Neural progenitor cell (in vitro differentiated cells): ENCODE data around the gene IGF2. TPM values are rescaled to one million over a fixed set of nuclear protein-coding genes. Genes with fewer than 3 reads are reported as not detected.

Source experiments
- DNase-seq: peaks from one replicate; pipeline ENCODE4 v3.0.0-alpha.2; 2016; ENCODE audit warnings: low spot score
- H2AFZ ChIP-seq: fragments of 200-600 bp; sonication (generic); replicated peaks from 2 replicates; pipeline ENCODE4 v1.6.1; 2016; ENCODE audit warnings: antibody characterized with exemption
- H3F3A ChIP-seq: fragments of 200-600 bp; sonication (generic); 2 replicates; pipeline ENCODE4 v1.6.1; 2016; ENCODE audit warnings: antibody characterized with exemption, low read depth
- H3K27ac ChIP-seq: fragments of 200-600 bp; sonication (generic); 2 replicates; pipeline ENCODE4 v1.5.1; 2016; ENCODE audit warnings: mild to moderate bottlenecking
- H3K27me3 ChIP-seq: fragments of 200-600 bp; sonication (generic); 2 replicates; pipeline ENCODE4 v1.6.1; 2016; ENCODE audit warnings: mild to moderate bottlenecking, moderate library complexity
- H3K36me3 ChIP-seq: fragments of 200-600 bp; sonication (generic); 2 replicates; pipeline ENCODE4 v1.5.1; 2016
- H3K4me1 ChIP-seq: fragments of 200-600 bp; sonication (generic); 2 replicates; pipeline ENCODE4 v1.6.1; 2016; ENCODE audit warnings: mixed run types
- H3K4me2 ChIP-seq: fragments of 200-600 bp; sonication (generic); 2 replicates; pipeline ENCODE4 v1.6.1; 2016
- H3K4me3 ChIP-seq: fragments of 200-600 bp; sonication (generic); 2 replicates; pipeline ENCODE4 v1.5.1; 2016
- H3K79me2 ChIP-seq: fragments of 200-600 bp; sonication (generic); 2 replicates; pipeline ENCODE4 v1.6.1; 2016; ENCODE audit warnings: low read depth
- H3K9ac ChIP-seq: fragments of 200-600 bp; sonication (generic); 2 replicates; pipeline ENCODE4 v1.6.1; 2016
- H3K9me3 ChIP-seq: fragments of 200-600 bp; sonication (generic); 2 replicates; pipeline ENCODE4 v1.5.1; 2016; ENCODE audit warnings: low read depth
- H4K20me1 ChIP-seq: fragments of 200-600 bp; sonication (generic); 2 replicates; pipeline ENCODE4 v1.6.1; 2016; ENCODE audit warnings: low read depth
- H3K27ac Mint-ChIP-seq: 3 replicates; pipeline ENCODE4 v1.8.0; 2021; ENCODE audit warnings: mixed read lengths
- H3K27me3 Mint-ChIP-seq: 2 replicates; pipeline ENCODE4 v1.8.0; 2022; ENCODE audit warnings: low read depth, mild to moderate bottlenecking, inconsistent platforms, moderate library complexity, mixed read lengths; ENCODE audit not compliant: insufficient read depth
- H3K36me3 Mint-ChIP-seq: 3 replicates; pipeline ENCODE4 v1.8.0; 2021; ENCODE audit warnings: mixed read lengths
- H3K4me1 Mint-ChIP-seq: 3 replicates; pipeline ENCODE4 v1.8.0; 2021; ENCODE audit warnings: mixed read lengths
- H3K4me3 Mint-ChIP-seq: 3 replicates; pipeline ENCODE4 v1.8.0; 2021; ENCODE audit warnings: mild to moderate bottlenecking, moderate library complexity, mixed read lengths
- H3K9me3 Mint-ChIP-seq: 3 replicates; pipeline ENCODE4 v1.8.0; 2020; ENCODE audit warnings: mixed read lengths
- EZH2 ChIP-seq: fragments of 200-600 bp; sonication (generic); IDR thresholded peaks from 2 replicates; pipeline ENCODE4 v1.6.1; 2017; ENCODE audit warnings: antibody characterized with exemption, mild to moderate bottlenecking, moderate library complexity
- EZH2phosphoT487 ChIP-seq: fragments of 200-600 bp; sonication (generic); IDR thresholded peaks from 2 replicates; pipeline ENCODE4 v1.6.1; 2017; ENCODE audit warnings: antibody characterized with exemption
- total RNA-seq: library from RNA; depleted of rRNA; stranded (reverse); fragments of >200 nt; gene quantifications from 2 replicates; pipeline ENCODE4 v1.2.3, GENCODE V29; 2015; ENCODE audit warnings: low replicate concordance
- TF ChIP-seq, protein P1 (sequence below): fragments of 200-600 bp; sonication (generic); IDR thresholded peaks from 2 replicates; pipeline ENCODE4 v1.5.1; 2017; ENCODE audit warnings: antibody characterized with exemption, mild to moderate bottlenecking

Gene IGF2
- total RNA-seq, 1 donor from 2014 or later: 0.45 TPM

DNA sequence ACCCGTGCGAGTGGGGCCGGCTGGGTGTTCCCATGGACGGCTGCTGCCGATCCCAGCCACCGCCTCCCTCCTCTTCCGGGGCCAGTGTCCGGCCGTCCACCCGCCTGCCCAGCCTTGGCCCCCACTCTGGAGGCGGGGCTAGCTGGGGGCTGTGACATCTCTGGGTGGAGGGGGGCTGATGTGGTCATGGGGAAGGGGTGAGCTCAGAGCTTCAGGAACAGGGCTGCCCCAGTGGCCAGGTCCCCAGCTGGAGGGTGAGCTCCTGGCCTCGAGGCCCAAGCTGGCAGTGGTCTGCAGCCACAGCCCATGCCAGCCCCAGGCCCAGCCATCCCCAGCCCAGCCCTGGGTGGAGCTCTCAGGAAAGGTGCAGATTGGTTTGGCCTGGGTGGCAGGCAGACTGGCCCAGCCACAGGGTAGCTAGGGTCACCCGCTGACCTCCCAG lies 19.1 kb upstream of the IGF2 start:
- peaks cover 4% of the 10 kb centered on the region for H3K27me3 Mint-ChIP-seq
- no peaks in the 10 kb centered on the region for H3K9me3 ChIP-seq
- no peak overlapping the region for H2AFZ ChIP-seq

DNA sequence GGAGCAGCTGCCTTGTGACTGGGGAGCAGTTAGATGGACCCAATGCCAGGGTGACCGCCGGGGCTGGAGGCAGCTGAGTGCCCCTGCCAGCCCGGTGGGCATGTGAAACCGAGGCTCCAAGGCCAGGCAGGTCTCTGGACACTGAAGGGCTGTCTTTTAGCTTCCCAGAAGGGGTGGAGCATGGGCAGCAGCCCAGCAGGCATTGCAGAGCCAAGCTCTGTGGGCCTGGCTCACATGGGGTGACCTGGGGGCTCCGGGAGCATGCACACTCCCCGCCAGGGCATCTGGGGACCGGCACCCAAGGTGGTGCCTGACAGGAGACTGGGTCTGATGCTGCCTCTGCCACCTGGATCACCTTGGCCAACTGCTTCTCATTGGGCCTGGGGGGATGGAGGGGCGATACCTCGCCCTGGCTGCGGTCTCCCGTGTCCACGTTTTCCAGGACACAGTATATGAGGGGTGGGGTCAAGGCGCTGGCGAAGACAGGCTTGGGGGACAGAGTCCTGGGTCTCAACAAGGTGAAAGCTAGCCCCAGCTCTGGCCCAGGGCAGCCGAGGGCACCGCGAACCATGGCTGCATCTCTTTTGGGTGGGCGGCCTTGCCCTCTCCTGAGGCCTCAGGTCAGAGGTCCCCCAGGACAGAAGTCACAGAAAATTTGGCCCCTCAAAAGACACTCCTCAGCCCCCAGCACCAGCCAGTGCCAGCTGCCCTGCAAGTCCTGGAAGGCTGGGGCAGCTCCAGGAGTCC lies 18.3 kb upstream of the IGF2 start:
- no peaks in the 10 kb centered on the region for H3K9me3 Mint-ChIP-seq
- H2AFZ ChIP-seq: no peak overlapping the region

More for the DNA sequence above, 19.1 kb upstream of the IGF2 start:
- Histone ChIP-seq H3K36me3 (no peaks in the 10 kb centered on the region), H3K4me2 (no peak overlapping the region), H3K27ac (no peak overlapping the region), H3K79me2 (no peaks in the 10 kb centered on the region), H4K20me1 (no peaks in the 10 kb centered on the region), H3K27me3 (no peaks in the 10 kb centered on the region), H3K9ac (no peak overlapping the region), H3F3A (no peaks in the 10 kb centered on the region), H3K4me1 (no peaks in the 10 kb centered on the region), H3K4me3 (no peak overlapping the region)
- no peaks in the 10 kb centered on the region for H3K9me3 Mint-ChIP-seq
- H3K36me3 Mint-ChIP-seq: no peaks in the 10 kb centered on the region
- H3K4me1 Mint-ChIP-seq: no peaks in the 10 kb centered on the region
- DNase-seq: no peak
- H3K27ac Mint-ChIP-seq: no peak overlapping the region
- TF ChIP-seq EZH2phosphoT487 (no peak), EZH2 (no peak)
- TF ChIP-seq, protein P1, sequence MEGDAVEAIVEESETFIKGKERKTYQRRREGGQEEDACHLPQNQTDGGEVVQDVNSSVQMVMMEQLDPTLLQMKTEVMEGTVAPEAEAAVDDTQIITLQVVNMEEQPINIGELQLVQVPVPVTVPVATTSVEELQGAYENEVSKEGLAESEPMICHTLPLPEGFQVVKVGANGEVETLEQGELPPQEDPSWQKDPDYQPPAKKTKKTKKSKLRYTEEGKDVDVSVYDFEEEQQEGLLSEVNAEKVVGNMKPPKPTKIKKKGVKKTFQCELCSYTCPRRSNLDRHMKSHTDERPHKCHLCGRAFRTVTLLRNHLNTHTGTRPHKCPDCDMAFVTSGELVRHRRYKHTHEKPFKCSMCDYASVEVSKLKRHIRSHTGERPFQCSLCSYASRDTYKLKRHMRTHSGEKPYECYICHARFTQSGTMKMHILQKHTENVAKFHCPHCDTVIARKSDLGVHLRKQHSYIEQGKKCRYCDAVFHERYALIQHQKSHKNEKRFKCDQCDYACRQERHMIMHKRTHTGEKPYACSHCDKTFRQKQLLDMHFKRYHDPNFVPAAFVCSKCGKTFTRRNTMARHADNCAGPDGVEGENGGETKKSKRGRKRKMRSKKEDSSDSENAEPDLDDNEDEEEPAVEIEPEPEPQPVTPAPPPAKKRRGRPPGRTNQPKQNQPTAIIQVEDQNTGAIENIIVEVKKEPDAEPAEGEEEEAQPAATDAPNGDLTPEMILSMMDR: no peak
- no peak overlapping the region for H3K4me3 Mint-ChIP-seq

DNA sequence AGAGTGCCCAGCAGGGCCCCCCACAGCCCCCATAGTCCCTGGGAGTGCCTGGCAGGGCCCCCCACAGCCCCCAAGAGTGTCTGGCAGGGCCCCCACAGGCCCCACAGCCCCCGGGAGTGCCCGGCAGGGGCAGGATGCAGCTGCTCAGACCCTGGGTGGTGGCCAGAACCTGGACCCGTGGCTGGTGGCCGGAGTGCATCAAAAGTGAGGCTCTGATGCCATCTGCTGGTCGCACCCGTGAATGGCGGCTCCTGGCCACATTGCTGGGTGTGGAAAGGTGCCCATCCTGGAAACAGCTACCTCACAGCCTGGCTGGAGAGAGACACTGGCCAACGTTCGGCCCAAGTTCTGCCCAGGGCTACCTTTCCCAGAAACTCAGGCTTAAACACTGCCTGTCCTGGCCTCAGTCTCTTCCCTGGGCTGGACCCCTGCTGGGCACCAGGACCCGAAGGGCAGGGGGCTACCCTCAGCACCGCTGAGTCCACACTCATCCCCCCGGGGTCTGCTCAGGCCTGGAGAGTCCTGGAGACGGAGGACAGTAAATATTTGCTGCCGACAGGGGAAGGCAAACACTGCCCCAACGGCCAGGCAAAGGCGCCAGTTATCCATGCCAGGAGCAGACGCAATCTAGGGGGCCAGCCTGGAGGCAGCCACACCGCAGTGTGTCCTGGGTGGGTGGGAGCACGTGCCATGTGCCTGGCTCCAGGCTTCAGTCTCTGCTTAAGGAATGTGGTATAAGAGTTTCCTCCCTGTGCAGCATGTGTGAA lies 17.4 kb upstream of the IGF2 start:
- TF ChIP-seq, protein P1: peak; percentile 90
- TF ChIP-seq EZH2 (no peak), EZH2phosphoT487 (no peak)
- H3K27ac Mint-ChIP-seq: no peak overlapping the region
- Histone ChIP-seq H3K9ac (no peak overlapping the region), H3K9me3 (no peaks in the 10 kb centered on the region), H3K4me2 (no peak overlapping the region), H4K20me1 (no peaks in the 10 kb centered on the region), H3K27ac (no peak overlapping the region), H2AFZ (no peak overlapping the region), H3K79me2 (no peaks in the 10 kb centered on the region), H3K36me3 (no peaks in the 10 kb centered on the region), H3F3A (no peaks in the 10 kb centered on the region), H3K4me1 (no peaks in the 10 kb centered on the region), H3K27me3 (no peaks in the 10 kb centered on the region), H3K4me3 (no peak overlapping the region)
- no peaks in the 10 kb centered on the region for H3K36me3 Mint-ChIP-seq
- H3K4me1 Mint-ChIP-seq: peaks cover 5% of the 10 kb centered on the region
- no peak overlapping the region for H3K4me3 Mint-ChIP-seq
- peaks cover 4% of the 10 kb centered on the region for H3K27me3 Mint-ChIP-seq
- H3K9me3 Mint-ChIP-seq: no peaks in the 10 kb centered on the region
- DNase-seq: peak; percentile 85

More for the DNA sequence above, 18.3 kb upstream of the IGF2 start:
- no peak overlapping the region for H3K4me2 ChIP-seq
- TF ChIP-seq EZH2: no peak
- TF ChIP-seq, protein P1: no peak
- TF ChIP-seq EZH2phosphoT487: no peak
- H3K9ac ChIP-seq: no peak overlapping the region
- H3K9me3 ChIP-seq: no peaks in the 10 kb centered on the region
- no peaks in the 10 kb centered on the region for H3K36me3 ChIP-seq
- Mint-ChIP-seq H3K4me1 (no peaks in the 10 kb centered on the region), H3K27me3 (peaks cover 4% of the 10 kb centered on the region), H3K4me3 (no peak overlapping the region), H3K36me3 (no peaks in the 10 kb centered on the region), H3K27ac (no peak overlapping the region)
- H4K20me1 ChIP-seq: no peaks in the 10 kb centered on the region
- H3F3A ChIP-seq: no peaks in the 10 kb centered on the region
- H3K79me2 ChIP-seq: no peaks in the 10 kb centered on the region
- H3K4me3 ChIP-seq: no peak overlapping the region
- no peak for DNase-seq
- no peaks in the 10 kb centered on the region for H3K4me1 ChIP-seq
- H3K27ac ChIP-seq: no peak overlapping the region
- no peaks in the 10 kb centered on the region for H3K27me3 ChIP-seq
